ENCODE data around the gene CALHM6. TPM values are rescaled to one million over a fixed set of nuclear protein-coding genes. Genes with fewer than 3 reads are reported as not detected.

Gene CALHM6
- total and polyA plus RNA-seq, 12 donors, result 1.1 to 55.3 (median 6.5) TPM

GRCh38 chr6:116471531-116471930, 10.4 kb downstream of the CALHM6 start:
- intact Hi-C loops (cut with DNase I), result no loop called here
- Histone ChIP-seq H3K9me3 (replicated peaks in 1 of 3) (no peaks in the 10 kb centered on the region), H3K27ac (no peak overlapping the region), H3K4me3 (no peak overlapping the region), H3K27me3 (no peaks in the 10 kb centered on the region), H3K36me3 (replicated peaks in 1 of 2) (no peaks in the 10 kb centered on the region), H3K4me1 (replicated peaks in 1 of 2) (no peaks in the 10 kb centered on the region)
- WGBS, 4 donors, result 77 to 91% (median 82%) methylated on average over 1 of the region's 1 CpG
- TF ChIP-seq CTCF (IDR thresholded peaks at IDR 0.05) (no peak), POLR2A (IDR thresholded peaks at IDR 0.05) (no peak)
- DNase-seq, result no peak

- no peaks in the 10 kb centered on the region for H3K27me3 ChIP-seq
- TF ChIP-seq CTCF (IDR thresholded peaks at IDR 0.05) (no peak), POLR2A (IDR thresholded peaks at IDR 0.05) (no peak)
- H3K4me1 ChIP-seq (replicated peaks in 1 of 2), result no peaks in the 10 kb centered on the region
- no peaks in the 10 kb centered on the region for H3K36me3 ChIP-seq (replicated peaks in 1 of 2)
- WGBS, 4 donors, result 80 to 85% (median 83%) methylated on average over 3 of the region's 3 CpGs
- no peak overlapping the region for H3K27ac ChIP-seq
- no peak overlapping the region for H3K4me3 ChIP-seq
- H3K9me3 ChIP-seq (replicated peaks in 1 of 3), result no peaks in the 10 kb centered on the region
- no peak for DNase-seq
- intact Hi-C loops (cut with DNase I), result no loop called here
These were observed 11.5 kb downstream of the CALHM6 start for GRCh38 chr6:116472706-116473105.

GRCh38 chr6:116475141-116475540, 14.0 kb downstream of the CALHM6 start:
- 53 to 59% (median 56%) methylated on average over 1 of the region's 1 CpG for WGBS, 4 donors
- intact Hi-C loops (cut with DNase I), result no loop called here

GRCh38 chr6:116476002-116476678, 15.0 kb downstream of the CALHM6 start:
- WGBS, 4 donors, result 65 to 74% (median 70%) methylated on average over 5 of the region's 5 CpGs
- DNase-seq, result no peak
- H3K36me3 ChIP-seq (replicated peaks in 1 of 2), result no peaks in the 10 kb centered on the region

More at GRCh38 chr6:116475141-116475540, 14.0 kb downstream of the CALHM6 start:
- Histone ChIP-seq H3K9me3 (replicated peaks in 1 of 3) (no peaks in the 10 kb centered on the region), H3K36me3 (replicated peaks in 1 of 2) (no peaks in the 10 kb centered on the region), H3K4me3 (no peak overlapping the region), H3K4me1 (replicated peaks in 1 of 2) (no peaks in the 10 kb centered on the region), H3K27me3 (no peaks in the 10 kb centered on the region), H3K27ac (no peak overlapping the region)
- no peak for DNase-seq
- no peak for TF ChIP-seq POLR2A (IDR thresholded peaks at IDR 0.05)
- TF ChIP-seq CTCF (IDR thresholded peaks at IDR 0.05), result no peak

More at GRCh38 chr6:116476002-116476678, 15.0 kb downstream of the CALHM6 start:
- Histone ChIP-seq H3K27me3 (no peaks in the 10 kb centered on the region), H3K27ac (peak overlapping the region in 1 of 5 donors; percentile 33), H3K9me3 (replicated peaks in 1 of 3) (no peaks in the 10 kb centered on the region), H3K4me1 (replicated peaks in 1 of 2) (no peaks in the 10 kb centered on the region), H3K4me3 (no peak overlapping the region)
- TF ChIP-seq POLR2A (IDR thresholded peaks at IDR 0.05) (no peak), CTCF (IDR thresholded peaks at IDR 0.05) (no peak)
- intact Hi-C loops (cut with DNase I), result no loop called here
